ENCODE results near the gene SMOC2. TPM values are rescaled to one million over a fixed set of nuclear protein-coding genes. Genes with fewer than 3 reads are reported as not detected.

Gene SMOC2
- total and polyA plus RNA-seq, 8 donors, result 7.1 to 18.8 (median 9.5) TPM

DNA sequence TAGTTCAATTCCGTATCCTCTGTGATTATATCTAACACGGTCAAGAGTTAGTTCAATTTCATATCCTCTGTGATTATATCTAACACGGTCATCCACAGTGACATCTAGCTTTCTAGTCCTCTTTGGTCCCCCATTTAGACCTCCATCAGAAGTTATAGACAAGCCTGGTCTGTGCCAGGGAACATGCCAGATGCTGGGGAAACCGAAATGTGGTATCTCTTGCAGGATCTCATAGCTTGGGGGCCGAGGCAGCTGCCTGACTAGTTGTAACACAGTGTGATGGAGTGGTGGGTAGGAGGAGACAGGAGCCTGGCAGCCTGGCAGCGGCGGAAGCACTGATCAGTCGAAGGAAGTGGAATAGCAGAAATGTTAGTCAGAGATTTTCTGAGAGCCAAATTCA lies 13.8 kb upstream of the SMOC2 start:
- intact Hi-C loops (cut with DNase I), result no loop called here
- no peak overlapping the region for H3K27ac ChIP-seq
- DNase-seq, result no peak

DNA sequence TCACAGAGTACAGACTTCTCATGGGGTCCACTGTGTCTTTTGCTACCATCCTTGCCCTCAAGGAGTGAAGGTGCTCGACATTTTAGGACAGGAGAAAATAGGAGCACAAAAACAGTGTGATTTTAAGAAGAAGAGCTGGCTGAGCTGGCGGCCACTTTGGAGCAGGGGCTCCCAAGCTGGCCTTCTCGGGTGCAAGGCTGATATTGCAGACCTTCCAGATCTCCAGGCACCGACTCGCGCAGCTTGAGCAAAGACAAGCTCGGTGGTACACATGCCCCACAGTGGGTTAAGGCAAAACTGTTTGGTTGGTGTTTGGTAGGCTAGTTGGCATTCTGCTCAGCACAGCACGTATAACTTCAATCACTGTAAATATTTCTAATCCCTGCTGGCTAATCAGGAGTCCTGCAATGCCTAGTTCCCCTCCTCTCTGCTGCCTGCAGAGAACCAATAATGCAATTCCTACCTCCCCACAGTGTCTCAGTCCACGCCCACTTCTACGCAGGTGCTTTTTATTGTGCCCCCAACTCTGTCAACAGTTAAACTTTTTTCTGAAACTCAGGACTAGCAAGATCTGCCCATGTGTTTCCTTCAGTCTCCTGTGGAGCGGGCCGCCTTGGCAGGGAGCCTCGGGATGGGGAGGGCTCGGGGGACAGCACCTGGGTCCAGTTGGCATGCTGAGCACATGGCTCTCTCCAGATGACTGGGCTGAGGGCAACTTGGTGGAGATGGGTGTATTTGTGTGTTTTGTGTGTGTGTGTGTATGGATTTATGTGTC lies 12.7 kb upstream of the SMOC2 start:
- TF ChIP-seq CTCF (IDR thresholded peaks at IDR 0.05), result no peak
- Histone ChIP-seq H3K4me1 (no peaks in the 10 kb centered on the region), H3K4me3 (no peak overlapping the region), H3K27me3 (peaks cover 0 to 21% of the 10 kb centered on the region in 2 donors), H3K27ac (no peak overlapping the region), H3K9me3 (no peaks in the 10 kb centered on the region), H3K36me3 (no peaks in the 10 kb centered on the region)
- DNase-seq (peak in 1 of 4 donors; percentile 44), ATAC-seq (no peak)
- intact Hi-C loops (cut with DNase I), result no loop called here

More for the DNA sequence above, 13.8 kb upstream of the SMOC2 start:
- Histone ChIP-seq H3K4me3 (no peak overlapping the region), H3K9me3 (no peaks in the 10 kb centered on the region), H3K36me3 (no peaks in the 10 kb centered on the region), H3K27me3 (peaks cover 0 to 19% of the 10 kb centered on the region in 2 donors), H3K4me1 (no peaks in the 10 kb centered on the region)
- ATAC-seq, result no peak
- TF ChIP-seq CTCF (IDR thresholded peaks at IDR 0.05), result no peak

GRCh38 chr6:168428863-168429262 lies 12.1 kb upstream of the SMOC2 start:
- Histone ChIP-seq H3K36me3 (no peaks in the 10 kb centered on the region), H3K27me3 (peaks cover 0 to 27% of the 10 kb centered on the region in 2 donors), H3K4me3 (no peak overlapping the region), H3K9me3 (no peaks in the 10 kb centered on the region), H3K27ac (no peak overlapping the region), H3K4me1 (no peaks in the 10 kb centered on the region)
- ATAC-seq, result no peak
- no peak for DNase-seq
- intact Hi-C loops (cut with DNase I), result no loop called here
- no peak for TF ChIP-seq CTCF (IDR thresholded peaks at IDR 0.05)

GRCh38 chr6:168432196-168432595 lies 8.8 kb upstream of the SMOC2 start:
- no peaks in the 10 kb centered on the region for H3K9me3 ChIP-seq
- DNase-seq (no peak), ATAC-seq (no peak)
- no peak for TF ChIP-seq CTCF (IDR thresholded peaks at IDR 0.05)
- no peaks in the 10 kb centered on the region for H3K4me1 ChIP-seq
- peaks cover 0 to 41% of the 10 kb centered on the region in 2 donors for H3K27me3 ChIP-seq
- intact Hi-C loops (cut with DNase I), result no loop called here
- H3K36me3 ChIP-seq, result no peaks in the 10 kb centered on the region
- no peak overlapping the region for H3K27ac ChIP-seq
- H3K4me3 ChIP-seq, result no peak overlapping the region

DNA sequence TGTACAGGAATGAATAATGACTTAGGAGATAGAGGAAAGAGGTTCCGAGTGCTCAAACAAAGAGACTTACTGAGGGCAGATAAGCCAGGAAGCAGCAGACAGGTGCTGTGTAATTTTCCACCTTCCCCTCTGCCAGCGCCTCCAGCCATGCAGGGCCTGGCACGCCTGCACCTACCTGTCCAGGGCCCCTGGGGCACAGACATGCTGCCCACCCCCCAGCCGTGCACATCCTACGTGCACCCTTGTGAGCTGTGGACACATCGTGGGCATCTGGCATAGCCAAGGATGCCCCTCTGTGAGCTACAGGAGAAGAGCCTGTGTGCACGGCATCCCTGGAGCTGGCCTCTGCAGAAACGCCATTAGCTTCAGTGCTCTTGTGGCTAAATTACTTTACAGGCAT lies 7.1 kb upstream of the SMOC2 start:
- TF ChIP-seq CTCF (IDR thresholded peaks at IDR 0.05), result no peak
- H3K4me1 ChIP-seq, result no peaks in the 10 kb centered on the region
- H3K27me3 ChIP-seq, result peaks cover 0 to 52% of the 10 kb centered on the region in 2 donors
- no peaks in the 10 kb centered on the region for H3K9me3 ChIP-seq
- intact Hi-C loops (cut with DNase I), result no loop called here
- H3K27ac ChIP-seq, result no peak overlapping the region
- ATAC-seq (no peak), DNase-seq (no peak)
- H3K4me3 ChIP-seq, result no peak overlapping the region
- no peaks in the 10 kb centered on the region for H3K36me3 ChIP-seq
